Stimulated activated naive CD4-positive, alpha-beta T cell treated with Interleukin-2 at 50 U/mL for 16 hours (primary cell): ENCODE data around the gene MCTP2.

ENCODE experiments used
- DNase-seq: peaks from one replicate; lab custom pipeline; 2025; lab: John Stamatoyannopoulos, UW

The MCTP2 gene

DNA sequence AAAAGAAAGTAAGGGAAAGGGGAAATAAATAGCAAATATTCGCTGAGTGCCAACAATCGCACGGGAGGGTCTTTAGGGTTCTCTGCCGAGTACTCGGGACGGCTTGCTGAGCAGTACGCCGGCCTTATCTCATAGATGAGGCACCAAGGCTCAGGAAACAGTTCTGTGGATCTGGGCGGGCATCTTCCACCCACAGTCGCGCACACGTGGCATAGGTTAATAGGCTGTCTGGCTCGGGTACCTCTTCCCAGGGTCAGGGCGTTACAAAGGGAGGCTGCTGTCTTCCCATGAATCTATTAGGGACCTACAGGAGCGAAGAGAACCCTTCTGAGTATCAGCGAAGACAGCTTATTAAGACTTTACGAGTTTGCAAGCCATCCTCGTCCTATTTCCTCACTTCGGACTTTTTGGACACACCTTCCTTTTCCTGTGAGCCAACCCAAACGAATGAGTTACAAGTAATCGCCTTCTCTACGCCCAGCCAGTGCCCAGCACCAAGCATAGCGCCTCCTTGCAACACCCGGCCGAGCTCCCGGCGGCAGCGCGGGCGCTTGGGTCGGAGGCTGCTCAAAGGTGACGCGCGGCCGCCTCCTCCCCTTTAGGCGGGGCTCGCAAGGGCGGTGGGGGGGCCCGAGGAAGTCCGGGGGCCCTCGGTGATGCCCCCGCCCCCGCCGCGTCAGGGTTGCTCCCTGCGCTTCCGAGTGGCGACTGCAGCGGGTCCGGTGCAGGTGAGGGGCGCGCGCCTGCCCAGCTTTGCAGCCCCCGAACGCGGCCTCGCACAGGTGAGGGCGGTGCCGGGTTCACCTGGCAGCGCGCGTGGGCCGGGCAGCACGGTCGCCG lies at the start of gene MCTP2:
Gene MCTP2 (plus strand): TSS at position 679 of the 840 bp plus-strand sequence. CDS start 66,705 bp downstream, outside the sequence.
- DNase-seq = peak; percentile 78

- DNase-seq = no peak
Measured at GRCh38 chr15:94182883-94183282, 48.5 kb upstream of the MCTP2 start.

GRCh38 chr15:94185547-94186236 lies 45.7 kb upstream of the MCTP2 start:
- DNase-seq = no peak

DNA sequence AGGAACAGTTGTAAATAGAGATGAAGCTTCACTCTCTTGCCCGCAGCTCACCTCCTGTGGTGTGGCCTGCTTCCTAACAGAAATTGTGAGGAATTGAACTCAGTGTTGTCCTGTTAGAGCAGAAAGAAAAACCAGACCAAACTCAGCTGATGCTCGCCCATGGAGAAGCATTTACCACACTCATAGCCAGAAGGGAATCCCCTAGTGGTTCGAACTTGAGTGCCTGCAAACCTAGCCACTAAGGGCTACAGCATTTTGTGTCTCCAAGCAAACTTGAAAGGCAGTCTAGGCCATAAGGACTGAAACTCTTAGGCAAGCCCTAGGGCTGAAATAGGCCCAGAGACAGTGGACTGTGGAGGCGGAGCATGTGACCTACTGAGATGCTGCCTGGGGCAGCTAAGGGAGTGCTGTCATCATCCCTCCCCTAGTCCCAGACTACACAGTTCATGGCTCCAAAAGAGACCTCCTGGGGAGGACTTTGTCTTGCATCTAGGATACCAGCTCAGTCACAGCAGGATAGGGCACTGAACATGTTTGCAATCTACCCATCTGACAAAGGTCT lies 44.5 kb upstream of the MCTP2 start:
- no peak for DNase-seq

DNA sequence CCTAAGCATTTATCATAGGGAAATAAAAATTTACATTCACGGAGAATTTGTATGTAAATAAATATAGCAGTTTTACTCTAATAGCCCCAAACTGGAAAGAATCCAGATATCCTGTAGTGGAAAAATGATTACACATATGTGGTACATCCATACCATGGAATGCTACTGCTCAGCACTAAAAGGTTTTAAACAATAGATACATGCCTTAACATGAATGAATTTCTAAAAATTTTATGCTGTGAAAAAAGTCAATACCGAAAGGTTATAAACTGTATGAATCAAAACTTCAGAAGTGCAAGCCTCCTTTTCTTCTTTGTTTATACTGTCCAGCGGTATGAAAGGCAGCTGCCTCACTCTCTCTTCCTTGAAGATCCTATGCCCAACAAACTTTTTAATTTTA lies 37.5 kb upstream of the MCTP2 start:
- no peak for DNase-seq

- DNase-seq = no peak
Measured at GRCh38 chr15:94196531-94196930, 34.8 kb upstream of the MCTP2 start.

DNA sequence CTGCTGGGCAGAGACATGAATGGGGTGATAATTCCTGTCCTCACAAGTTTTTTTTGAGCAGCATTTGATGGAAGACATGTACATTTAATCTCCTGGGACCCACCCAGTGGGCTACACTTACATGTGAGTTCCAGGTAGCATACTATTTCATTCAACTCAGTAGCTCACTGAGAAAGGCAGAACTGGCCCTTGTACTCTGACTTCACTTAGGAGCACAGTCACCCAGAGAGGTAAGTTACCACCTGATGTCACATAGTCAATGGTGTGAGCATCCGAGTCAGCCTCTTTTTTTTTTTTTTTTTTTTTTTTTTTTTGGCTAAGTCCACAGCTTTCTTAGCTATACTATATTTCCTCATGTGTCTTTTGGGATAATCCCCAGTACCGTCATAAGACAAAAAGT lies 32.7 kb upstream of the MCTP2 start:
- DNase-seq = no peak

GRCh38 chr15:94199725-94200124 lies 31.6 kb upstream of the MCTP2 start:
- DNase-seq = no peak

GRCh38 chr15:94203306-94203705 lies 28.1 kb upstream of the MCTP2 start:
- no peak for DNase-seq

DNA sequence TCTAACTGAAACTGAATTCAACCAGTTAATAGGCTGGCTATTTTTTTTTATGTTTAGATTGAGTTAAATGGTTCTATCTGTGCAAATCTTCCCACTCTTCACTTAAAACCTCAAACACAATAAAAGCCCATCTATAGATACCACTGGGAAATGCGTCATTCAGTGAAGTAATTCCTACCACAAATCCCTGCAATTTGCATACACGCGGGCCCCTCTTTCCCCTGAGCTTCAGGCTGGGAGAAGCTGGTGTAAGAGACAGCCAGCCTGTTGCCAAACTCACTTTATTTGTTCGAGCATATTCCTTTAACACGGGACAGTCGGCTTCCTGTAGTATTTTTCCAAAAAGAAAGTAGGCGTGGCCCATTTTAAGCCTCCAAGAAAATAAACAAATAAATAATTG lies 26.0 kb upstream of the MCTP2 start:
- no peak for DNase-seq

- peak; percentile 23 for DNase-seq
Measured at GRCh38 chr15:94206463-94207167, 24.7 kb upstream of the MCTP2 start.

- no peak for DNase-seq
Measured at GRCh38 chr15:94212291-94212690, 19.1 kb upstream of the MCTP2 start.

GRCh38 chr15:94225616-94226015 lies 5.7 kb upstream of the MCTP2 start:
- DNase-seq = no peak

DNA sequence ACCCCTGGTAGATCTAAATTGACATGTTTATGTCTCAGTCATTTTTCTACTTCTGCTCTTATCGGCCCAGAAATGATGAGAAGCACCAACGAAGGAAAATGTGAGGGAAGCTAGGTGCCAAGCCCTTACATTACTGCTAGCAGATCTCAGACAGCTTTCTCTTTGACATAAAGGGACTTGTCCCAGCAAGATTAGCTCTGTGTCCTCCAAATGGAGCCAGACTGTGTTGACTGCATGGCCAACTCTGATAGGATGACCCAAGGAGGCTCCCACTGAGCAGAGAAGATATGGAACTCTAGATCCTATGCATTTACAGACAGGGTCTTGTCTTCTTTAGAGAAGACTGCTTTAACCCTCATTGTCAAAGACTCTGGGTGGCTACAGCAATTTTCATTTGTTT lies 2.8 kb upstream of the MCTP2 start:
- DNase-seq = no peak

GRCh38 chr15:94229591-94230369 lies 1.6 kb upstream of the MCTP2 start:
- DNase-seq = peak; percentile 64

- no peak for DNase-seq
Measured at GRCh38 chr15:94230431-94230882, 904 bp upstream of the MCTP2 start.

GRCh38 chr15:94231723-94232468 lies 535 bp downstream of the MCTP2 start:
- DNase-seq = no peak

- DNase-seq = no peak
Measured at GRCh38 chr15:94233441-94233840, 2.1 kb downstream of the MCTP2 start.

DNA sequence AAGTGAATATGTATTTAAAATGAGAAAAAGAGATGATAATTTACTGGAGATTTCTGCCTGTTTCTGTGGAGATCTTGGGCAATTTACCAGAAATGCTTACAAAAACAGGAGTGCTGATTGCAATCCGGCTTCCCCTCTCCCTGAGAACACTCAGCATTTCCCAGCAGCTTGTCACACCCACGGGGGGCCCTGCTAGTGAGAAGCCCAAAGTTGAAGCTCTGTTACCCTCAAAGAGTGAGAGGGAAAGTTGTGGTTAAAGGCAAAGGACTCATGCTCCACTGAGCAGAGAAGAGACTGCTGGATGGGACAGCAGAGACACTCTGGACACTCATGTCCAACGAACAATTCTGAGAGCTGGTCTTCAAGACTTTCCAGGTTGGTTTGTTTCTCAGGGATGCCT lies 2.9 kb downstream of the MCTP2 start:
- DNase-seq = peak; percentile 36

DNA sequence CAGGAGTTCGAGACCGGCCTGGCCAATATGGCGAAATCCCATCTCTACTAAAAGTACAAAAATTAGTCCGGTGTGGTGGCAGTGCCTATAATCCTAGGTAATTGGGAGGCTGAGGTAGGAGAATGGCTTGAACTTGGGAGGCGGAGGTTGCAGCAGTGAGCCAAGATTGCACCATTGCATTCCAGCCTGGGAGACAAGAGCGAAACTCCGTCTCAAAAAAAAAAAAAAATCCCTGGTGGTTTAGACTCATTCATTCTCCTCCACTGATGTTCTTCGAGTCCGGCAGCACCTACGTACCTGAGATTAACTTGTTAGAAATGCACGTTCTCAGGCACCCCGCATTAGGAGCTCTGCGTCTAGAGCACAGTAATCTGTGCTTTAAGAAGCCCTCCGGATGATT lies 3.7 kb downstream of the MCTP2 start:
- DNase-seq = no peak

- no peak for DNase-seq
Measured at GRCh38 chr15:94235646-94236045, 4.3 kb downstream of the MCTP2 start.
